NCI-H2107 (cell line): ENCODE data around the gene ORC4.
"Not testable (repeated sequence)": the region's sequence is repeated elsewhere in the genome, so short reads cannot be mapped to it uniquely, and the experiment has no call there.

ENCODE experiments used
- DNase-seq: peaks from one replicate; lab custom pipeline; 2025; lab: John Stamatoyannopoulos, UW

Gene ORC4

GRCh38 chr2:148013876-148014275, 6.7 kb downstream of the ORC4 start:
- no peak for DNase-seq

GRCh38 chr2:148008411-148008810, 12.1 kb downstream of the ORC4 start:
- not testable (repeated sequence) for DNase-seq

GRCh38 chr2:148007219-148007900, 13.2 kb downstream of the ORC4 start:
- DNase-seq = no peak

GRCh38 chr2:148006249-148007007, 14.1 kb downstream of the ORC4 start:
- DNase-seq = no peak

- not testable (repeated sequence) for DNase-seq
Measured at GRCh38 chr2:148002420-148002819, 18.1 kb downstream of the ORC4 start.

- no peak for DNase-seq
Measured at GRCh38 chr2:148000095-148000494, 20.4 kb downstream of the ORC4 start.

- DNase-seq = no peak
Measured at GRCh38 chr2:147999126-147999525, 21.4 kb downstream of the ORC4 start.

- DNase-seq = no peak
Measured at GRCh38 chr2:147998203-147998602, 22.3 kb downstream of the ORC4 start.

- DNase-seq = no peak
Measured at GRCh38 chr2:147996828-147997227, 23.7 kb downstream of the ORC4 start.

- DNase-seq = not testable (repeated sequence)
Measured at GRCh38 chr2:147994965-147995364, 25.6 kb downstream of the ORC4 start.

GRCh38 chr2:147989809-147990403, 30.6 kb downstream of the ORC4 start:
- no peak for DNase-seq

GRCh38 chr2:147989102-147989501, 31.4 kb downstream of the ORC4 start:
- no peak for DNase-seq

- DNase-seq = no peak
Measured at GRCh38 chr2:147980940-147981528, 39.5 kb downstream of the ORC4 start.

- DNase-seq = no peak
Measured at GRCh38 chr2:147977679-147978078, 42.9 kb downstream of the ORC4 start.

- DNase-seq = no peak
Measured at GRCh38 chr2:147976102-147976501, 44.4 kb downstream of the ORC4 start.

- no peak for DNase-seq
Measured at GRCh38 chr2:147968571-147968970, 52.0 kb downstream of the ORC4 start.

GRCh38 chr2:147952118-147952517, 68.4 kb downstream of the ORC4 start:
- DNase-seq = no peak

- DNase-seq = no peak
Measured at GRCh38 chr2:147945660-147946059, 74.9 kb downstream of the ORC4 start.

- no peak for DNase-seq
Measured at GRCh38 chr2:147939313-147939712, 81.2 kb downstream of the ORC4 start.

GRCh38 chr2:147937744-147938349, 82.7 kb downstream of the ORC4 start:
- DNase-seq = no peak

- no peak for DNase-seq
Measured at GRCh38 chr2:147934881-147935620, 85.5 kb downstream of the ORC4 start.

GRCh38 chr2:147933931-147934330, 86.6 kb downstream of the ORC4 start:
- no peak for DNase-seq
